Keratinocyte (primary cell): ENCODE data around the gene MCUB. TPM values are rescaled to one million over a fixed set of nuclear protein-coding genes. Genes with fewer than 3 reads are reported as not detected.

Source experiments
- DNase-seq: peaks from one replicate; pipeline ENCODE4 v3.0.0-alpha.2; 2011; ENCODE audit warnings: low read depth, missing footprints, low spot score
- FAIRE-seq: peaks from 2 replicates; lab custom pipeline; 2011; peaks lifted over from hg19 to GRCh38; lab: Jason Lieb, UNC
- H2AFZ ChIP-seq: 2 replicates; pipeline ENCODE4 v1.6.0; 2012; ENCODE audit warnings: low read length, control low read depth, inconsistent platforms; ENCODE audit not compliant: control insufficient read depth
- H3K27ac ChIP-seq: 2 replicates; pipeline ENCODE4 v1.5.1; 2011; ENCODE audit warnings: low read length; ENCODE audit not compliant: control insufficient read depth, insufficient read depth
- H3K27me3 ChIP-seq: 3 replicates; pipeline ENCODE4 v1.6.0; 2011; ENCODE audit warnings: low read length; ENCODE audit not compliant: control insufficient read depth, insufficient read depth; ENCODE audit errors: extremely low read depth
- H3K36me3 ChIP-seq, 2 experiments: 2 replicates in 1 of 2; 3 replicates in 1 of 2; pipeline ENCODE4 v1.5.1; 2011; ENCODE audit warnings: low read length in 2 of 2, mild to moderate bottlenecking in 1 of 2; ENCODE audit not compliant: control insufficient read depth in 2 of 2, insufficient read depth in 2 of 2; ENCODE audit errors: extremely low read depth in 1 of 2
- H3K4me1 ChIP-seq: 3 replicates; pipeline ENCODE4 v1.5.1; 2011; ENCODE audit warnings: low read length; ENCODE audit not compliant: control insufficient read depth, insufficient read depth; ENCODE audit errors: extremely low read depth
- H3K4me2 ChIP-seq: 3 replicates; pipeline ENCODE4 v1.6.0; 2011; ENCODE audit warnings: low read depth, low read length; ENCODE audit not compliant: control insufficient read depth, insufficient read depth; ENCODE audit errors: extremely low read depth
- H3K4me3 ChIP-seq, 3 experiments: fragments of 200-600 bp in 1 of 3; sonication (generic) in 1 of 3; 2 replicates in 2 of 3; 3 replicates in 1 of 3; pipeline ENCODE4 v1.5.1; 2011 to 2016; ENCODE audit warnings: low read length in 3 of 3, mild to moderate bottlenecking in 3 of 3, control low read depth in 2 of 3, inconsistent platforms in 1 of 3, low read depth in 1 of 3, mixed read lengths in 1 of 3, mixed run types in 1 of 3, moderate library complexity in 1 of 3; ENCODE audit not compliant: control insufficient read depth in 2 of 3, insufficient read depth in 2 of 3; ENCODE audit errors: extremely low read depth in 1 of 3
- H3K79me2 ChIP-seq: 2 replicates; pipeline ENCODE4 v1.6.0; 2012; ENCODE audit warnings: low read length; ENCODE audit not compliant: control insufficient read depth, insufficient read depth
- H3K9ac ChIP-seq: 3 replicates; pipeline ENCODE4 v1.6.0; 2011; ENCODE audit warnings: low read length; ENCODE audit not compliant: control insufficient read depth, insufficient read depth; ENCODE audit errors: extremely low read depth
- H3K9me1 ChIP-seq: 3 replicates; pipeline ENCODE4 v1.6.0; 2011; ENCODE audit warnings: low read length; ENCODE audit not compliant: control insufficient read depth, insufficient read depth; ENCODE audit errors: extremely low read depth
- H3K9me3 ChIP-seq: 2 replicates; pipeline ENCODE4 v1.5.1; 2012; ENCODE audit warnings: low read depth, low read length; ENCODE audit not compliant: control insufficient read depth
- H4K20me1 ChIP-seq: 3 replicates; pipeline ENCODE4 v1.6.0; 2011; ENCODE audit warnings: low read length; ENCODE audit not compliant: control insufficient read depth, insufficient read depth; ENCODE audit errors: extremely low read depth
- CTCF ChIP-seq, 3 experiments: IDR thresholded peaks in 1 of 3; conservative IDR thresholded peaks in 1 of 3; optimal IDR thresholded peaks in 1 of 3; 2 replicates in 2 of 3; 3 replicates in 1 of 3; pipeline versions ENCODE3 to v1.5.1; 2011; ENCODE audit warnings: low read length in 3 of 3, mild to moderate bottlenecking in 3 of 3, moderate library complexity in 2 of 3, control low read depth in 1 of 3, inconsistent platforms in 1 of 3; ENCODE audit not compliant: insufficient read depth in 2 of 3; ENCODE audit errors: extremely low read depth in 1 of 3
- EZH2 ChIP-seq: IDR thresholded peaks from one replicate; pipeline ENCODE4 v1.6.1; 2012; ENCODE audit warnings: inconsistent platforms, mild to moderate bottlenecking, low read length, moderate library complexity
- dilution Hi-C: fragments of 300-500 bp; cut with MboI; formaldehyde crosslinking; loops from one replicate; pipeline ENCODE4 v1.7.0; 2020; ENCODE audit warnings: low sequenced_read_pairs; ENCODE audit not compliant: extremely low pct_ligation_motif_present
- polyA plus RNA-seq, 5 experiments: library from polyadenylated mRNA; depleted of rRNA in 3 of 5; stranded (reverse) in 3 of 5; stranded (forward) in 1 of 5; unstranded in 1 of 5; fragments of >200 nt; gene quantifications; 1 replicate in 1 of 5; 2 replicates in 3 of 5; 3 replicates in 1 of 5; pipeline versions ENCODE4 v1.2.1 to v1.2.3, GENCODE V29; 2011 to 2012; ENCODE audit warnings: missing spikeins in 2 of 5, low read depth in 1 of 5, low replicate concordance in 1 of 5

MCUB gene
- polyA plus RNA-seq, 1 donor (not counting 4 experiments of a cell fraction or from before 2014, with no cell fraction given): 20.3 TPM

GRCh38 chr4:109658871-109659410 is 98.9 kb downstream of the MCUB start:
- Histone ChIP-seq H2AFZ (no peak overlapping the region), H3K36me3 (no peaks in the 10 kb centered on the region), H3K9me1 (no peaks in the 10 kb centered on the region), H3K4me1 (no peaks in the 10 kb centered on the region), H3K9ac (no peak overlapping the region), H3K9me3 (no peaks in the 10 kb centered on the region), H3K79me2 (no peaks in the 10 kb centered on the region), H3K27ac (no peak overlapping the region), H3K4me3 (no peak overlapping the region), H4K20me1 (no peaks in the 10 kb centered on the region), H3K4me2 (no peak overlapping the region), H3K27me3 (no peaks in the 10 kb centered on the region)
- DNase-seq (no peak), FAIRE-seq (no peak)
- dilution Hi-C loops: no loop called here
- no peak for TF ChIP-seq EZH2
- no peak for TF ChIP-seq CTCF (optimal IDR thresholded peaks at IDR 0.05 in 1 of 3, IDR thresholded peaks at IDR 0.05 in 1 of 3, conservative IDR thresholded peaks at IDR 0.05 in 1 of 3; ENCODE audit: extremely low read depth in 1 of 3, insufficient read depth in 2 of 3, low read length in 3 of 3)

GRCh38 chr4:109662116-109662515 is 102.1 kb downstream of the MCUB start:
- dilution Hi-C loops: no loop called here
- H3K9me1 ChIP-seq: no peaks in the 10 kb centered on the region
- no peak overlapping the region for H2AFZ ChIP-seq
- no peak overlapping the region for H3K27ac ChIP-seq
- DNase-seq (no peak), FAIRE-seq (no peak)
- no peaks in the 10 kb centered on the region for H3K79me2 ChIP-seq
- no peak for TF ChIP-seq EZH2
- no peak for TF ChIP-seq CTCF (optimal IDR thresholded peaks at IDR 0.05 in 1 of 3, IDR thresholded peaks at IDR 0.05 in 1 of 3, conservative IDR thresholded peaks at IDR 0.05 in 1 of 3; ENCODE audit: extremely low read depth in 1 of 3, insufficient read depth in 2 of 3, low read length in 3 of 3)
- no peak overlapping the region for H3K4me2 ChIP-seq
- no peak overlapping the region for H3K9ac ChIP-seq
- H3K9me3 ChIP-seq: no peaks in the 10 kb centered on the region
- no peaks in the 10 kb centered on the region for H3K36me3 ChIP-seq
- no peaks in the 10 kb centered on the region for H3K27me3 ChIP-seq
- H3K4me1 ChIP-seq: no peaks in the 10 kb centered on the region
- no peak overlapping the region for H3K4me3 ChIP-seq
- no peaks in the 10 kb centered on the region for H4K20me1 ChIP-seq
